Left colon (tissue), 2 donors: ENCODE measurements around the gene CCNO. TPM values are rescaled to one million over a fixed set of nuclear protein-coding genes. Genes with fewer than 3 reads are reported as not detected.

ENCODE experiments used
- total RNA-seq, 2 donors: library from RNA; stranded (reverse); fragmentation: NEBNext Ultra II Directional; extraction: Animal tissue kit (Norgen Biotek cat#: 25700); gene quantifications; one replicate each; pipeline ENCODE4 v1.2.1, GENCODE V29; 2021
- donor health status: DM: no; HTN: no; CAD: no.
- donor health status: DM: yes; HTN: yes; CAD: no.

CCNO gene
- total RNA-seq, 2 donors from 2014 or later, result 1.4 to 3.0 TPM

Other genes starting within 250 kb of the CCNO start
- not detected for gene ESM1, start 248.0 kb downstream of the CCNO start, total RNA-seq
- gene GZMK, start 209.4 kb downstream of the CCNO start, total RNA-seq, result 1 to 10 TPM in 1 of 2 donors, not detected in 1; 2.3 TPM
- 10 to 100 TPM in 1 of 2 donors, 1 to 10 TPM in 1; 3.9 to 17.6 TPM for gene GZMA, start 131.0 kb downstream of the CCNO start, total RNA-seq
- 1 to 10 TPM; 4.0 to 5.2 TPM for gene GPX8, start 73.4 kb downstream of the CCNO start, total RNA-seq
- gene CDC20B, start 60.4 kb downstream of the CCNO start, total RNA-seq, result not detected
- under 1 TPM in 1 of 2 donors, not detected in 1; 0.55 TPM for gene MCIDAS, start 6.3 kb downstream of the CCNO start, total RNA-seq
- gene DHX29, start 74.1 kb upstream of the CCNO start, total RNA-seq, result 10 to 100 TPM; 18.6 to 21.4 TPM
- gene MTREX, start 74.4 kb upstream of the CCNO start, total RNA-seq, result 10 to 100 TPM; 43.7 to 46.9 TPM